HEK293T (cell line): ENCODE results near the gene ALK.

Source experiments
- CTCF ChIA-PET: fragments of 350-600 bp; formaldehyde crosslinking; extraction: SDS; loops from one replicate; lab custom pipeline; 2021; ENCODE audit warnings: antibody characterized with exemption, inconsistent platforms; lab: Yijun Ruan, JAX
- POLR2A ChIA-PET: fragments of 350-600 bp; formaldehyde crosslinking; extraction: SDS; loops from one replicate; lab custom pipeline; 2020; ENCODE audit warnings: antibody characterized with exemption, inconsistent platforms; lab: Yijun Ruan, JAX
- DNase-seq: peaks from one replicate; pipeline ENCODE4 v3.0.0; 2012; ENCODE audit warnings: mixed read lengths; ENCODE audit errors: extremely low spot score
- ARNT ChIP-seq: fragments of 450-650 bp; IDR thresholded peaks from 2 replicates; pipeline ENCODE4 v1.6.1; 2017; ENCODE audit warnings: mild to moderate bottlenecking
- BHLHE40 ChIP-seq: fragments of 450-650 bp; IDR thresholded peaks from 2 replicates; pipeline ENCODE4 v1.6.1; 2016; ENCODE audit warnings: mild to moderate bottlenecking, moderate library complexity, borderline replicate concordance
- CTBP1 ChIP-seq: fragments of 450-650 bp; IDR thresholded peaks from 2 replicates; pipeline ENCODE4 v1.6.1; 2016; ENCODE audit warnings: borderline replicate concordance
- ELF4 ChIP-seq: fragments of 450-650 bp; IDR thresholded peaks from 2 replicates; pipeline ENCODE4 v1.6.1; 2017; ENCODE audit warnings: antibody characterized with exemption
- FOXA1 ChIP-seq: fragments of 450-650 bp; IDR thresholded peaks from 2 replicates; pipeline ENCODE4 v1.6.1; 2016; ENCODE audit warnings: mild to moderate bottlenecking
- FOXK2 ChIP-seq: fragments of 450-650 bp; IDR thresholded peaks from 2 replicates; pipeline ENCODE4 v1.6.1; 2016; ENCODE audit warnings: mild to moderate bottlenecking
- FOXM1 ChIP-seq: fragments of 450-650 bp; IDR thresholded peaks from 2 replicates; pipeline ENCODE4 v1.6.1; 2017; ENCODE audit warnings: mild to moderate bottlenecking, borderline replicate concordance
- HDGF ChIP-seq: fragments of 450-650 bp; IDR thresholded peaks from 2 replicates; pipeline ENCODE4 v1.6.1; 2017; ENCODE audit warnings: antibody characterized with exemption, borderline replicate concordance
- L3MBTL2 ChIP-seq: fragments of 450-650 bp; conservative IDR thresholded peaks from 2 replicates; pipeline ENCODE4 v1.6.1; 2016; ENCODE audit warnings: mild to moderate bottlenecking
- LEF1 ChIP-seq: fragments of 450-650 bp; IDR thresholded peaks from 2 replicates; pipeline ENCODE4 v1.6.1; 2017; ENCODE audit warnings: mild to moderate bottlenecking, borderline replicate concordance
- NFRKB ChIP-seq: fragments of 450-650 bp; IDR thresholded peaks from 2 replicates; pipeline ENCODE4 v1.6.1; 2016; ENCODE audit warnings: mild to moderate bottlenecking, moderate library complexity
- SP1 ChIP-seq: fragments of 450-650 bp; IDR thresholded peaks from 2 replicates; pipeline ENCODE4 v1.6.1; 2017
- SUZ12 ChIP-seq: fragments of 450-650 bp; IDR thresholded peaks from 2 replicates; pipeline ENCODE4 v1.6.1; 2016; ENCODE audit warnings: mild to moderate bottlenecking
- TARDBP ChIP-seq: fragments of 450-650 bp; IDR thresholded peaks from 2 replicates; pipeline ENCODE4 v1.6.1; 2016
- ZNF384 ChIP-seq: fragments of 450-650 bp; IDR thresholded peaks from 2 replicates; pipeline ENCODE4 v1.6.1; 2016
- TF ChIP-seq, protein P1 (sequence below): fragments of 450-650 bp; IDR thresholded peaks from 2 replicates; pipeline ENCODE4 v1.6.1; 2016

The ALK gene

DNA sequence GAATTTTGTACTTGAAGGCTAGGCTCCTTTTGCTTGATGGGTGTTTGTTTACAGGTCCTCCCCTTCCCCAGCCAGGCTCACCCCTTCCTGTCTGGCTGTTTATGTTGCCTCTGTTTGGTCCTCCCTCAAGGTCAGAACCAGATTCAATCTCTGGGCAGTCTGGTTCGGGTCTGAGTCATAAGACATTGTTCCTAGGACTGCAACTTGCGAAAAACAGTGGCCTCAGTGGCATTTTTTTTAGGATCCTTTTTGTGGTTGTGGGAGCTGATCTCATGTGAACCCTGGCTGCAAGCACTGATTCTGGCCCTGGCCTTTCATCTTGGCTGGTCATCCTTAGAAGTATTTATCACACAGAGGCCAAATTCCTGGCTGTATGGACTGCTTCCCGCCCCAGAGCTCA is 435.8 kb downstream of the ALK start:
- CTCF ChIA-PET, result interaction anchor here (0.6 kb wide), 1 partner anchor 588 kb away, joined by 3 read pairs; no protein-coding TSS in a partner anchor
- TF ChIP-seq, protein P1, sequence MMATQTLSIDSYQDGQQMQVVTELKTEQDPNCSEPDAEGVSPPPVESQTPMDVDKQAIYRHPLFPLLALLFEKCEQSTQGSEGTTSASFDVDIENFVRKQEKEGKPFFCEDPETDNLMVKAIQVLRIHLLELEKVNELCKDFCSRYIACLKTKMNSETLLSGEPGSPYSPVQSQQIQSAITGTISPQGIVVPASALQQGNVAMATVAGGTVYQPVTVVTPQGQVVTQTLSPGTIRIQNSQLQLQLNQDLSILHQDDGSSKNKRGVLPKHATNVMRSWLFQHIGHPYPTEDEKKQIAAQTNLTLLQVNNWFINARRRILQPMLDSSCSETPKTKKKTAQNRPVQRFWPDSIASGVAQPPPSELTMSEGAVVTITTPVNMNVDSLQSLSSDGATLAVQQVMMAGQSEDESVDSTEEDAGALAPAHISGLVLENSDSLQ, result no peak
- TF ChIP-seq BHLHE40 (no peak), CTBP1 (no peak), LEF1 (no peak), FOXM1 (no peak), ARNT (no peak), HDGF (no peak), SP1 (no peak), FOXK2 (no peak), SUZ12 (no peak), TARDBP (no peak), L3MBTL2 (no peak), ELF4 (no peak), ZNF384 (no peak), NFRKB (no peak), FOXA1 (no peak)
- no peak for DNase-seq
- POLR2A ChIA-PET, result no interaction called here

DNA sequence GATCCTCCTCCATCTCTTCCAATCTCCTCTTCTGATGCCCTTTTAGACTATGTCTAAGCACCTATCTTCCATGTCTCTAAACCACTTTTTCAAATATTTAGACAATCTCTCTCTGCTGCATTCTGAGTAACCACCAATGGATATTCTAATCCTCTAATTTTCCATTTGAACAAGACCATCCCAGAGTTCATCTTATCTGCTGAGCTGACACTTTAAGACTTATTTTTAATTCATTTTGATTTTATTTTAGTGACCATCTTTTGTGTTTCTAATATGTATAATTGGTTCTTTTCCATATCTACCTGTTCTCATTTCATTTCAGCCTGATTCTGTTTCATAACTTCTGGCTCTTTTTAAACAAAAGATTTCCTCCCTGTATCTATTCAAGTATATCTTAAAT is 436.3 kb downstream of the ALK start:
- ChIA-PET POLR2A (no interaction called here), CTCF (no interaction called here)
- TF ChIP-seq FOXA1 (no peak), SUZ12 (no peak)
- no peak for DNase-seq

DNA sequence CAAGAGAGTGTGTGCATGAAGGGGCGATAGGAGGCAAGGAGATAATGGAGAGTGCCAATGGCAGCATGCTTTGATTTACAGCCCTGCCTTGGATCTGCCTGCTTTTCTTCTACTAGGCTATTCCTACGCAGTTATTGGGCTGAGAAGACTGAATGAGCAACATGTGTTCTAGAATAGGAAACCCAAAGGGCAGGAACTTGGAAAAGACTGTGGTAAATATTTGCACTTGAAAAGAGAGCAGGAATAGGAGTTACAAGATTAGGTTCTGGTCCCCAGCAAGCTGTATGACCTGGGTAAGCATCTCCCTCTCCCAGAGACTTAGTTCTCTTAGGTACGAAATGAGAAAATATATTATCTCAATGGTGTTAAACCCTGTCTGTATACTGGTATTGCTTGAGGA is 438.5 kb downstream of the ALK start:
- CTCF ChIA-PET, result interaction anchor here (0.5 kb wide), 1 partner anchor 177 kb away, joined by 3 read pairs; no protein-coding TSS in a partner anchor
- no peak for DNase-seq
- POLR2A ChIA-PET, result no interaction called here
- TF ChIP-seq SP1, result no peak
- no peak for TF ChIP-seq ELF4
- TF ChIP-seq ARNT, result no peak
- TF ChIP-seq ZNF384, result no peak
- no peak for TF ChIP-seq SUZ12
- no peak for TF ChIP-seq LEF1
- TF ChIP-seq FOXK2, result no peak
- TF ChIP-seq BHLHE40, result no peak
- TF ChIP-seq FOXM1, result no peak
- no peak for TF ChIP-seq FOXA1
- no peak for TF ChIP-seq NFRKB

DNA sequence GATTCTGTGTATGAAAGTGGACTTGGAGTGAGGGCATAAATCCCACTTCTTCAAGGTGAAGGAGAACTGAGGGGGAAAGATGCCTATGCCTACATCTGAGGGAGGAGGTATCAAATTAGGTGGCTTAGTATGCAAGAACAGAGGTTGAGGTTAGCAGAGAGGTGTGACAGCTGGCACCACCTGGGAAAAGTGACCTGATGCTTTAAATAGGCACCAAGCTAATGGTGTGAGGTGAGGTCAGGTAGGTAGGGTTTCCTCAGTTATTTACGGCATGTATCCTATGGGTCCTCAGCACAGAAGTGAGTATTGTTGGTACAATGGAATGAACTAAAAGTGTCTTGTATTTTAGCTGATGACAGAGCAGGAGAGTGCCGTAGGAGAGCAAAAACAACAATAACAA is 439.0 kb downstream of the ALK start:
- DNase-seq, result no peak
- ChIA-PET CTCF (no interaction called here), POLR2A (no interaction called here)
- no peak for TF ChIP-seq ZNF384
- TF ChIP-seq ELF4, result no peak
- no peak for TF ChIP-seq SP1
- TF ChIP-seq HDGF, result no peak
- no peak for TF ChIP-seq SUZ12
- TF ChIP-seq FOXM1, result no peak
- TF ChIP-seq, protein P1, result no peak
- no peak for TF ChIP-seq NFRKB
- no peak for TF ChIP-seq CTBP1
- no peak for TF ChIP-seq L3MBTL2
- TF ChIP-seq BHLHE40, result no peak
- no peak for TF ChIP-seq TARDBP
- no peak for TF ChIP-seq ARNT
- no peak for TF ChIP-seq LEF1
- no peak for TF ChIP-seq FOXK2
- no peak for TF ChIP-seq FOXA1

DNA sequence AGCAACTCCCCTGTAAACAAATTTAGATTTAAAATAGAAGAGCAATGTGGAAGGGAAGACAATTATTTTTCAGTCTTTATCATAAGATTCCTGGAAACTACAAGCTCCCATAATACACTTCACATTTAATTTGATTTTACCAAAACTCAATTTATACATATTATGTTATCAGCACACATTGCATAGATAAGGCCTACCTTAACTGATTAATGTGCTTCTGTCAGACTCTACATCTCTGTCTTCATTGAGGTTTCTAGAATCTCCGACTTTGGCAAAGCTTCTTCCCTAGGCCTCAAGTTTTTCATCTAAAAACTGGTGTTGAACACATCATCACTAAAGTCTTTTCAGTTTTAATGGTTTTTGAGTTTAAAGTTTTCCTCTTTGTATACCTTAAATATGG is 440.1 kb downstream of the ALK start:
- ChIA-PET POLR2A (no interaction called here), CTCF (no interaction called here)
- TF ChIP-seq SUZ12 (no peak), FOXM1 (no peak), L3MBTL2 (no peak), NFRKB (no peak), LEF1 (no peak), FOXA1 (no peak), ZNF384 (no peak), BHLHE40 (no peak), SP1 (no peak), FOXK2 (no peak), ELF4 (no peak), HDGF (no peak), ARNT (no peak), CTBP1 (no peak), TARDBP (no peak)
- TF ChIP-seq, protein P1, result no peak
- no peak for DNase-seq

DNA sequence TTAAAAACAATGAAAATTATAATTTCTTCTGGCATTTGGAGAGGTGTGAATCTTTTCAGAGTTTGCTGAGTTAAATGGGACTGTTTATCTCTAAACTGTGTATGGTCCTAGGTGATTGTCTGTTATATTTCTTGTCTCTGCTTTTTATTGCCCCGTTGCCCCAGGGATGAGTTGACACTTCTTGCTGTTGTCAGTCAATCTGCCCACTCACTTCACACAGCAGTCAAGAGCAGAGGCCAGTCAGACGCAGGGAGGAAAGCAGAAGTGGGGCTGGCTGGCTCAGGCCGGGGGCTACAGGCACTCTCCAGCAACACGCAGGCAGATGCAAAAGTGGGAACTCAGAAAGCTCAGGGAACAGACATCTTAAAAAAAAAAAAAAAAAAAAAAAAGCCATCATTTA is 441.0 kb downstream of the ALK start:
- DNase-seq, result no peak
- no peak for TF ChIP-seq SP1
- TF ChIP-seq, protein P1, result no peak
- TF ChIP-seq FOXA1, result no peak
- POLR2A ChIA-PET, result no interaction called here
- CTCF ChIA-PET, result no interaction called here
